GM18873 (cell line): ENCODE measurements around the gene NOTCH4.

Source experiments
- ATAC-seq: cut with Tn5 transposase; IDR thresholded peaks from one replicate; pipeline ENCODE4 v1.9.1; 2021; ENCODE audit warnings: mild to moderate bottlenecking, moderate library complexity, moderate number of reproducible peaks; ENCODE audit not compliant: unreplicated experiment, low FRiP score

Gene NOTCH4

GRCh38 chr6:32167761-32168262 lies 56.1 kb downstream of the NOTCH4 start:
- ATAC-seq, result no peak

- no peak for ATAC-seq
These were observed 56.6 kb downstream of the NOTCH4 start for GRCh38 chr6:32167154-32167760.

GRCh38 chr6:32166411-32167061 lies 57.3 kb downstream of the NOTCH4 start:
- ATAC-seq, result no peak

- no peak for ATAC-seq
These were observed 59.6 kb downstream of the NOTCH4 start, which contains the start of gene EGFL8 for GRCh38 chr6:32164295-32164694. Gene EGFL8 (plus strand): TSS chr6:32164595. CDS start chr6:32166166, 1,571 bp downstream.

DNA sequence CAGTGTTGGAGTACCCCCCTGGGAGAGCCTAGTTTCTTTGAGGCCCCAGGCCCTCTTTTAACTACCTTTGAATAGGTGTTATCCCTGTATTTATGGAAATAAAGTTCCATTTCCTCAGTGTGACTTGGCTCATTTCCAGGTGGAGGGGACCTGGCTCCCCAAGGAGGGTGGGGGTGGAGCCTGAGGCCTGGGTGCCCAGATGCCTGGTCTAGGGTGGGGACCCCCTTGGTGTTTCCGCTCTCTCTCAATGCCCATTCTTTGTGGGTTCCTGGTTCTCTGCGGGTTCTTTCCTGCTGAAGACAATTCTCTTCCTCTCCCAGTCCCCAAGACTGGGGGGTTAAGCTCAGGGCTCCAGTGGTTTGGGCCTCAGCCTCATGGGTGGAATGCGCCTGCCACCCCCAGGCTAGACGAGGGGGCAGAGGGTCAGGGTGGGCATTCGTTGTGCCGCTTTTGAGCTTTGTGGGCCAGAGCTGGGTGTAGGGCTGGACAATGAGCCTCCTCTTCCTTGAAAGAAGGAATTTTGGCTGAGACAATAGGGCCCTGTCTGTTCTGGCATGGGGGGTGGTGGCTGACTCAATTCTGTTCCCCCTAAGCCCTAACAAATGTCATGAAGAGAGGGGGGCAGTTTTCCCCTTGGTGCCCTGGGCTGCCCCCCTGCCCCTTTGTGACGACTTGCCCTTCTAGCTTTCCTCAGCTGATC lies 60.2 kb downstream of the NOTCH4 start:
- no peak for ATAC-seq

GRCh38 chr6:32158052-32158451 lies 65.8 kb downstream of the NOTCH4 start:
- no peak for ATAC-seq

- no peak for ATAC-seq
These were observed 67.0 kb downstream of the NOTCH4 start for GRCh38 chr6:32156891-32157290.

DNA sequence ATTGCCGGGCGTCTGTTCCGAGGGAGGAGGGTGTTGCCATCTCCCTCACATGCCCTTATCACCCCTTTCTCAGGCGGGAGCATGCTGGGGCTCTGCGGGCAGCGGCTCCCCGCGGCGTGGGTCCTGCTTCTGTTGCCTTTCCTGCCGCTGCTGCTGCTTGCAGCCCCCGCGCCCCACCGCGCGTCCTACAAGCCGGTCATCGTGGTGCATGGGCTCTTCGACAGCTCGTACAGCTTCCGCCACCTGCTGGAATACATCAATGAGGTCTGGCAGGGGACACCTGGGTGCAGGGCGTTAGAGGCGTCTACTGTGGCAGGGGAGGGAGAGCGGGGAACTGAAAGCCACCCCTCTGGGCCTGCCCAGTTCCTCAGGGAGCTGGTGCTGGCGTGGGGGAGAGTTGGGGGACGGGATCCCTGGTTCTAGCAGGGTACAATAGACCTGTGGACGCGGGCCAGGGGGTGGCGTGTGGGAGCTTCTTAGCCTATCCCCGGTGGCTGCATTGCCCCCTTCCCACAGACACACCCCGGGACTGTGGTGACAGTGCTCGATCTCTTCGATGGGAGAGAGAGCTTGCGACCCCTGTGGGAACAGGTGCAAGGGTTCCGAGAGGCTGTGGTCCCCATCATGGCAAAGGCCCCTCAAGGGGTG lies 69.2 kb downstream of the NOTCH4 start:
- no peak for ATAC-seq

- no peak for ATAC-seq
These were observed 70.0 kb downstream of the NOTCH4 start, which contains the start of gene PPT2 for GRCh38 chr6:32153564-32154513. Gene PPT2 (plus strand): TSS chr6:32154141. CDS start chr6:32154595, 454 bp downstream.

DNA sequence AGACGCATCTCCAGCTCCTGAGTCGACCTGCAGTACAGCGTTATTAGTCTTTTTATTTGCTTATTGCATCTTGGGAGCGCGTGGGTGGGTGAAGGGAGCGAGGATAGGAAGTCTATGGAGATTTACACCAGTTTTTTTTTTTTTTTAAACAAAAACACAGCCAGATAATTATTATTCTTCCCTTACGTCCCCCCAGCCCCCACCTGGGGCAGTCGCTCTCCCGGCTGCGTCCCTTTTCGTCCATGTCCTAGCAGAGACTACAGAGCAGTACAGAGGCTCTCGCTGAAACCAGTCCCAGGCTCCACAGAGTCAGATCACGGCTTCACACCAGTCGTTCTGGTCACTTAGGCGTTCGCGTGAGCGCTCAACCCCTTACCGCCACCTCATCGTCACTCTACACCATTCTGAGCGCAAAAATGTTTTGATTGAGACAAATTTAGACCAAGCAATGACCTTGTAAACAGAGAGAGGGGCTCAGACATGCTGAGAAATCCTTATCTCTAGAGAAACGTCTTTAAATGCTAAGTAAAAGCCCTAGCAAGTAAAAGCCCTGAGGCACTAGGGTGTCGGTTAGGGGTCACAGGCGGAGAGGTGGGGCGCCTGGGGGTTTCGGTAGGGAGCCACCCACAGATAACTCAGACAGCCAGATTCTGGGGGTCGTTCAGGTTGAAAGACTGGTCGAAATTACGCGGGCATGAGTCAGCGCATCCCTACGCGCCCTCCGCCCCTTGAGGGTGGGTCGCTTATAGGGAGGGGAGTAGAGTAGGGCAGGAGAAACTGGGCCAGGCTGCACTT lies 70.9 kb downstream of the NOTCH4 start:
- ATAC-seq, result no peak

- no peak for ATAC-seq
These were observed 71.8 kb downstream of the NOTCH4 start, which contains the start of gene PRRT1 for GRCh38 chr6:32151863-32152768. Gene PRRT1 (minus strand): TSS chr6:32151939. CDS start chr6:32151827, 112 bp downstream.

DNA sequence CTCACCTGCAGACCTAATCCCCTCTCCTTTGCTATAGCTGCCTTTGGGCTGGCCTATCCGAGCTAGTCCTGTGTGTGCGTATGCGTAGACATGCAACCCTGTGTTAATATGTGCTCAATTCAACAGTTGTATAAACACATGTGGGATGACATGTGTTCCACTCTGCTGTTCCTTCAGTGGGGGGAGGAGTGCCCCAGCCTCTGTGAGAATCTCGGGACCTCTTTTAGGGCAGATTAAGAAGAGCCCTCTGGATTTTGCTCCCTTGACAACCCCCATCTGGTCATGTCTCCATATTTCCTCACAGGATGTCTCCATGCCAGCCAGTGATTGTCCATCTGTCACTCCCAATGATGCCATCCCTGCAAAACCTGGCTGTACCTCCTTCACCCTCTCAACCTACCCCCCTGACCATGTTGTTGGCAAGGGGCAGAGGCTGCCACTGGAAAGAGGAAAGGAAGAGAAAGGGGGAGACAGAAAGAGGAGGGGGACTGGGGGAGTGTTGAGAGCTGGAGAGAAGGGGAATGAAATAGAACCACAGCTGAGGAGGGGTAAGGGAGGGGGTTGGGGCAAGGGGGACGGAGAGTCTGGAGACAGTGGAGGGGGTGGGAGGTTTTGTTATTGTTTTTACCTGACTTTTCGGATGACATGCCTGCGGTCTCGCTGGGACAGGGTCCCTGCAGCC lies 72.5 kb downstream of the NOTCH4 start:
- no peak for ATAC-seq

DNA sequence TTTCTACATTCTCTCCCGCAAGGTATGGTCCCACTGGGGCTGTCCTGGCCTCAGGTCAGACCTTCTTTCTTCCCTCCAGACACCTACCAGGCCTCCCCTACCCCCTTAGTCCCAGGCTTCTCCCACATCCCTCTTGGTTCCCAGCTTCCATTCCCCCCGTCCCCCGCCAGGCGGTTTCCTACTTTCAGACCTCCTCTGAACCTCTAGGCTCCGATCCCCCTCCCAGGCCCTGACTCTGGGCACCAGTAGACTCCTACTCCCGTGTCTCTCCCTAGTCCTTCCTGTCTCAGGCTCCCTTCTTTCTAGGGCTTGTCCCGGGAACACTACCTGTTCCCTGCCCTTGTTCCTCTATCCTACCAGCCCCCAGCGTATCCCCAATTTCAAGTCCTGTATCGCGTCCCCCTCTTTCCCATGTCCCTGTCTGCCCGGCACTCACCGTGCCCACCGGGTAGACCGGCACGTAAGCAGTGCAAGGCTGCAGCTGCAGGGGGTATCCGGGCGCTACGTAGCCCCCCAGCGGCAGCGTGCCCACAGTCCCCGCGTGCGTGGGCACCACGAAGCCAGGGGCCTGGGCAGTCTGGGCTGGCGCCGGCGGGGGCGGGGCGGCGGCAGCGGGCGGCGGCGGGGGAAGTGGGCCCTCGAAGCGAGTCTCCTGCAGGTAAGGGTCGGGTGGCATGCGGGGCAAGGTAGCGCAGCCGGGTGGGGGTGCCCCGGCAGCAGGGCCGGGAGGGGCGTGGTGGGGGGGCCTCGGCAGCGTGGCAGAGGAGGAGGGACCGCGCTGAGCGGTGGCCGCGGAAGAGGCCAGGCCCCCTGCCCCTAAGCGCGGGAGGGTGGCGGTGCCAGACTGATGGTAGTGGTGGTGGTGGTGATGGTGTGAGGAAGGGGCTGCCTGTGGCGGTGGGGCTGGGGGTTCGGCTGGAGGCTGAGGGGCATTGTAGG lies 73.7 kb downstream of the NOTCH4 start:
- ATAC-seq, result no peak

DNA sequence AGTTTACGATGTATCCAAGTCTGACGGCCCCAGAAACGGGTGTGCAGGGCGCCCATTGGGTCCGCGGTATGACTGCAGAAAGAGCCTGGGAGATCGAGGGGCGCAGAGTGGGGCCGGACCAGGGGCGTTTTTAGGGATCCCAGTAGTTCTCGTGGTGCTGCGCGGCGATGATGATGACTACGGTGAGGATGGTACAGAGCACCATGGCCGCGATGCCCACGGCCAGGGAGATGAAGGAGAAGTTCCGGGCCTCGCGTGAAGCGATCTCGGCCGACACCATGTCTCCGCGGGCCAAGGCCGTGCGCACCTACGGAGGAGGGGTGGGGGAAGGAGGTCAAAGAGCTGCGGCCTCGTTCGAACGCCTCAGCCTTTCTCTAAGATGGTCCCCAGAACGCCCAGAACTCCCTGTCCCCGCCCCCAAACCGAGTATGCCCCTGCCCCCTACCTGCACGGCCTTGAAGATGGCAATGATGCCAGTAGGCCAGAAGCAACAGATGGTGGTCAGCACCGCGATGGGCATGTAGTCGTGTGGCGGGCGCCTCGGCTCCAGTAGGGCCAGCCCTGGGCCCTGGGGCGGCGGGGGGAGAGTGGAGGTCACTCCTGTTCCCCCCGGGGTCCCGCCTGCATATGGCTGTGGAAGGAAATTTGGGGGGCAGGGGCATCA lies 74.6 kb downstream of the NOTCH4 start:
- ATAC-seq, result no peak

- ATAC-seq, result no peak
These were observed 75.4 kb downstream of the NOTCH4 start for GRCh38 chr6:32148289-32149091.
